Cerebellar nuclear complex (tissue), 1 donor: ENCODE measurements around the gene CBFA2T2.
"Not testable (repeated sequence)": the region's sequence is repeated elsewhere in the genome, so short reads cannot be mapped to it uniquely, and the experiment has no call there.

Experiments used
- DNase-seq, 2 experiments: peaks; one replicate each; lab custom pipeline; 2025; lab: John Stamatoyannopoulos, UW

CBFA2T2 gene

GRCh38 chr20:33470866-33471265 is 19.0 kb upstream of the CBFA2T2 start:
- DNase-seq, result no peak

- no peak for DNase-seq
These were observed 16.9 kb upstream of the CBFA2T2 start for GRCh38 chr20:33472868-33473435.

GRCh38 chr20:33474097-33474873 is 15.6 kb upstream of the CBFA2T2 start:
- DNase-seq, result no peak

GRCh38 chr20:33474963-33475362 is 14.9 kb upstream of the CBFA2T2 start:
- no peak for DNase-seq

- no peak for DNase-seq
These were observed 14.3 kb upstream of the CBFA2T2 start for GRCh38 chr20:33475381-33476152.

- DNase-seq, result no peak
These were observed 12.3 kb upstream of the CBFA2T2 start for GRCh38 chr20:33477386-33478234.

GRCh38 chr20:33480048-33480447 is 9.8 kb upstream of the CBFA2T2 start:
- DNase-seq, result no peak

- DNase-seq, result no peak
These were observed 8.4 kb upstream of the CBFA2T2 start for GRCh38 chr20:33481431-33481941.

- DNase-seq, result no peak
These were observed 7.3 kb upstream of the CBFA2T2 start for GRCh38 chr20:33482581-33482980.

GRCh38 chr20:33483186-33483585 is 6.7 kb upstream of the CBFA2T2 start:
- not testable (repeated sequence) for DNase-seq

GRCh38 chr20:33488201-33488600 is 1.7 kb upstream of the CBFA2T2 start:
- DNase-seq, result no peak

GRCh38 chr20:33488661-33489494 is 1.0 kb upstream of the CBFA2T2 start:
- not testable (repeated sequence) for DNase-seq

GRCh38 chr20:33489495-33490022 is 337 bp upstream of the CBFA2T2 start:
- DNase-seq, result peak; percentile 94 to 97

GRCh38 chr20:33490934-33491656 is 1.2 kb downstream of the CBFA2T2 start:
- no peak for DNase-seq

GRCh38 chr20:33493076-33493766 is 3.3 kb downstream of the CBFA2T2 start:
- DNase-seq, result no peak

- not testable (repeated sequence) for DNase-seq
These were observed 6.9 kb downstream of the CBFA2T2 start for GRCh38 chr20:33496776-33497175.

- no peak for DNase-seq
These were observed 9.5 kb downstream of the CBFA2T2 start for GRCh38 chr20:33499355-33499754.

- DNase-seq, result no peak
These were observed 11.1 kb downstream of the CBFA2T2 start for GRCh38 chr20:33501000-33501399.

- DNase-seq, result no peak
These were observed 13.7 kb downstream of the CBFA2T2 start for GRCh38 chr20:33503564-33503963.
